K562 (cell line): ENCODE measurements around the gene ARL14. TPM values are rescaled to one million over a fixed set of nuclear protein-coding genes. Genes with fewer than 3 reads are reported as not detected.

ENCODE experiments used
- polyA plus RNA-seq, 8 experiments: library from polyadenylated mRNA; depleted of rRNA in 4 of 8; stranded (reverse) in 5 of 8; unstranded in 3 of 8; fragments of >200 nt; fragmentation: Nextera tagmentation in 2 of 8; fragmentation: Illumina TruSeq in 1 of 8; extraction: Ambion mirVana in 2 of 8; extraction: Trizol in 1 of 8; gene quantifications; 2 replicates each; pipeline versions ENCODE4 v1.2.1 to v1.2.3, GENCODE V29; 2011 to 2014; ENCODE audit warnings: inconsistent platforms in 1 of 8, missing spikeins in 1 of 8
- small RNA-seq: library from RNA; depleted of rRNA; stranded (forward); fragments of <200 nt; gene quantifications from one replicate; pipeline ENCODE3, GENCODE V24; 2014
- total RNA-seq, 7 experiments: library from RNA; depleted of rRNA in 6 of 7; stranded (reverse); fragments of >200 nt in 6 of 7; fragmentation: Illumina TruSeq in 2 of 7; extraction: Trizol in 2 of 7; gene quantifications; 2 replicates each; pipeline versions ENCODE4 v1.2.1 to v1.2.3, GENCODE V29; 2011 to 2021; ENCODE audit warnings: low replicate concordance in 1 of 7

The ARL14 gene
- total and polyA plus RNA-seq, 9 of the 15 experiments (the other 6 are each of a cell fraction or from before 2014, with no cell fraction given): not detected

Small RNA genes within 50 kb of the gene (small RNA-seq; reads per million reads assigned to genes)
- not detected for gene RF00139

Other genes starting within 250 kb of the ARL14 start
- gene TRIM59, start 227.4 kb upstream of the ARL14 start, total RNA-seq (2014; rRNA removed): 20.7 and 22.7 TPM in 2 replicates
- gene TRIM59, start 227.4 kb upstream of the ARL14 start, total RNA-seq (2014; rRNA removed; fragmentation: Illumina TruSeq; extraction: Trizol): 41.8 and 52.0 TPM in 2 replicates
- 34.8 and 35.6 TPM in 2 replicates for gene TRIM59, start 227.4 kb upstream of the ARL14 start, total RNA-seq (2015; rRNA removed; fragmentation: Illumina TruSeq; extraction: Trizol)
- gene TRIM59, start 227.4 kb upstream of the ARL14 start, total RNA-seq (2021): 29.9 and 33.0 TPM in 2 replicates
- 44.3 and 47.7 TPM in 2 replicates for gene TRIM59, start 227.4 kb upstream of the ARL14 start, polyA plus RNA-seq (2011; rRNA removed)
- 29.8 and 35.5 TPM in 2 replicates for gene TRIM59, start 227.4 kb upstream of the ARL14 start, polyA plus RNA-seq (2014; fragmentation: Illumina TruSeq; extraction: Trizol)
- 100 to 1,000 TPM in 1 of 2 experiments, 10 to 100 TPM in 1; 34.1 to 101 TPM for gene TRIM59, start 227.4 kb upstream of the ARL14 start, polyA plus RNA-seq (2014; fragmentation: Nextera tagmentation; extraction: Ambion mirVana)
- gene TRIM59, start 227.4 kb upstream of the ARL14 start, polyA plus RNA-seq (2014; rRNA removed): 16.4 and 16.8 TPM in 2 replicates
- gene KPNA4, start 111.6 kb upstream of the ARL14 start, total RNA-seq (2014; rRNA removed): 21.1 and 27.2 TPM in 2 replicates
- 48.5 and 54.8 TPM in 2 replicates for gene KPNA4, start 111.6 kb upstream of the ARL14 start, total RNA-seq (2014; rRNA removed; fragmentation: Illumina TruSeq; extraction: Trizol)
- 48.2 and 53.6 TPM in 2 replicates for gene KPNA4, start 111.6 kb upstream of the ARL14 start, total RNA-seq (2015; rRNA removed; fragmentation: Illumina TruSeq; extraction: Trizol)
- gene KPNA4, start 111.6 kb upstream of the ARL14 start, total RNA-seq (2021): 66.6 and 72.4 TPM in 2 replicates
- gene KPNA4, start 111.6 kb upstream of the ARL14 start, polyA plus RNA-seq (2011; rRNA removed): 22.0 and 37.4 TPM in 2 replicates
- 29.5 and 34.5 TPM in 2 replicates for gene KPNA4, start 111.6 kb upstream of the ARL14 start, polyA plus RNA-seq (2014; fragmentation: Illumina TruSeq; extraction: Trizol)
- 10 to 100 TPM; 13.9 to 21.0 TPM for gene KPNA4, start 111.6 kb upstream of the ARL14 start, polyA plus RNA-seq (2014; fragmentation: Nextera tagmentation; extraction: Ambion mirVana)
- gene KPNA4, start 111.6 kb upstream of the ARL14 start, polyA plus RNA-seq (2014; rRNA removed): 19.2 and 20.6 TPM in 2 replicates
- 0.41 TPM in 2 replicates for gene PPM1L, start 79.1 kb downstream of the ARL14 start, total RNA-seq (2014; rRNA removed)
- 0.19 and 0.22 TPM in 2 replicates for gene PPM1L, start 79.1 kb downstream of the ARL14 start, total RNA-seq (2014; rRNA removed; fragmentation: Illumina TruSeq; extraction: Trizol)
- gene PPM1L, start 79.1 kb downstream of the ARL14 start, total RNA-seq (2015; rRNA removed; fragmentation: Illumina TruSeq; extraction: Trizol): 0.11 and 0.14 TPM in 2 replicates
- 0.31 and 0.38 TPM in 2 replicates for gene PPM1L, start 79.1 kb downstream of the ARL14 start, total RNA-seq (2021)
- gene PPM1L, start 79.1 kb downstream of the ARL14 start, polyA plus RNA-seq (2011; rRNA removed): 0.09 and 0.14 TPM in 2 replicates
- gene PPM1L, start 79.1 kb downstream of the ARL14 start, polyA plus RNA-seq (2014; fragmentation: Illumina TruSeq; extraction: Trizol): 0.08 and 0.12 TPM in 2 replicates
- gene PPM1L, start 79.1 kb downstream of the ARL14 start, polyA plus RNA-seq (2014; fragmentation: Nextera tagmentation; extraction: Ambion mirVana): under 1 TPM; 0.01 TPM
- gene PPM1L, start 79.1 kb downstream of the ARL14 start, polyA plus RNA-seq (2014; rRNA removed): 0.34 TPM in 2 replicates